ENCODE results near the gene LRP6. TPM values are rescaled to one million over a fixed set of nuclear protein-coding genes. Genes with fewer than 3 reads are reported as not detected.
A peak's percentile ranks its signal among the peaks of the same experiment; 100 is the strongest.

The LRP6 gene
- total and polyA plus RNA-seq, 4 donors: 14.7 to 76.8 (median 23.2) TPM

DNA sequence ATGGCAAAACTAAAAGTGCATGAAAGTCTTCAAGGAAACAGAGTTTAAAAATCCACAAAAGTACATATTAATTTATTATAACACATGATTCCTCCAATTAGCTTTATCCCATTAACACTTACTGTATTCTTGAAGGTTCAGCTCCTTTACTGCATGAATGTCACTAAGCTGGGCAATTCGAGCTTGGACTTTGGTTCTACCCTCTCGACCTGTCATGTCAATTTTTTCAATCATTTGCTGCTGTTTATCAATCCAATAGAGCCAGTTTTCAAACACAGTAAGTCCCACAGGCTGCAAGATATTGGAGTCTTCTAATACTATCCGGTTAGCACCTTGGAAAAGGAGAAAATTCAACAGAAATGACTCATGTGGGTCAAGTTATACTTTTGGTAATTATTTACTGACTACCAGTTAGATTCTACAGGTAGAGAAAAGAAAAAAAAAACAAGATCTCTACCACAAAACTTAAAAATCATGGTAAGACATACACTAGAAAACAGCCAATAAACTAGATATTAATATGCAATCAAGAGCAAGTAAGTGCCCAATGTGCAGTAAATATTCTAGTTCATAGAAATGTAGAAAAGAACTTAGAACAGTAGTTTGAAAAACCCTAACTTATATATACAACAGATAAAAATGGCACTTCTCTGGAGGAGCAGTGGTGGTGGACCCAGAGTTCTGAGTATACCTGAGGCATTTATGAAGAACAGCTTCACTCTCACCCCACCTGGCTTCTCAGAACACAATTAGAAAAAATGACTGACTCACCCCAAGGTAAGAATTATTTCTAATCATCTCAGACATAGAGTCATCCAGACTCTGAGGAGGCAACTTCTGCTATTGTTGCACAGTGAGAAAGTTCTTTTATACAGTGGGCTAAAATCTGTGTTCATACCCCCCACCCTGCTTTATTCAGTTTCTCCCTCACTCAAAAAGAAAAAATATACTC is 128.4 kb downstream of the LRP6 start:
- H3K4me1 ChIP-seq (ENCODE audit: control insufficient read depth in 4 of 4, insufficient read depth in 4 of 4, low read length in 3 of 4): peaks cover 0 to 10% (median 3%) of the 10 kb centered on the region in 4 donors
- TF ChIP-seq, protein P1, sequence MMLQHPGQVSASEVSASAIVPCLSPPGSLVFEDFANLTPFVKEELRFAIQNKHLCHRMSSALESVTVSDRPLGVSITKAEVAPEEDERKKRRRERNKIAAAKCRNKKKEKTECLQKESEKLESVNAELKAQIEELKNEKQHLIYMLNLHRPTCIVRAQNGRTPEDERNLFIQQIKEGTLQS (IDR thresholded peaks at IDR 0.05): no peak
- TF ChIP-seq NR2F2 (IDR thresholded peaks at IDR 0.05) (no peak), YY1 (IDR thresholded peaks at IDR 0.05) (no peak), EGR1 (IDR thresholded peaks at IDR 0.05; ENCODE audit: low read depth in 2 of 2) (no peak), HNF4G (IDR thresholded peaks at IDR 0.05) (peak; percentile 12), FOXA1 (IDR thresholded peaks at IDR 0.05) (no peak), HNF4A (conservative IDR thresholded peaks at IDR 0.05) (peak; percentile 35 to 66), RAD21 (IDR thresholded peaks at IDR 0.05) (peak in 1 of 2 donors; percentile 5)
- TF ChIP-seq, protein P2, sequence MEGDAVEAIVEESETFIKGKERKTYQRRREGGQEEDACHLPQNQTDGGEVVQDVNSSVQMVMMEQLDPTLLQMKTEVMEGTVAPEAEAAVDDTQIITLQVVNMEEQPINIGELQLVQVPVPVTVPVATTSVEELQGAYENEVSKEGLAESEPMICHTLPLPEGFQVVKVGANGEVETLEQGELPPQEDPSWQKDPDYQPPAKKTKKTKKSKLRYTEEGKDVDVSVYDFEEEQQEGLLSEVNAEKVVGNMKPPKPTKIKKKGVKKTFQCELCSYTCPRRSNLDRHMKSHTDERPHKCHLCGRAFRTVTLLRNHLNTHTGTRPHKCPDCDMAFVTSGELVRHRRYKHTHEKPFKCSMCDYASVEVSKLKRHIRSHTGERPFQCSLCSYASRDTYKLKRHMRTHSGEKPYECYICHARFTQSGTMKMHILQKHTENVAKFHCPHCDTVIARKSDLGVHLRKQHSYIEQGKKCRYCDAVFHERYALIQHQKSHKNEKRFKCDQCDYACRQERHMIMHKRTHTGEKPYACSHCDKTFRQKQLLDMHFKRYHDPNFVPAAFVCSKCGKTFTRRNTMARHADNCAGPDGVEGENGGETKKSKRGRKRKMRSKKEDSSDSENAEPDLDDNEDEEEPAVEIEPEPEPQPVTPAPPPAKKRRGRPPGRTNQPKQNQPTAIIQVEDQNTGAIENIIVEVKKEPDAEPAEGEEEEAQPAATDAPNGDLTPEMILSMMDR (IDR thresholded peaks at IDR 0.05; ENCODE audit: low read depth, low read length, missing input control): no peak
- peaks cover 0 to 22% (median 8%) of the 10 kb centered on the region in 4 donors for H3K36me3 ChIP-seq (ENCODE audit: control insufficient read depth in 4 of 4, insufficient read depth in 3 of 4, low read depth in 1 of 4, low read length in 3 of 4)
- H3K27ac ChIP-seq (ENCODE audit: low read depth in 1 of 2, low read length in 2 of 2): no peak overlapping the region
- no peak for DNase-seq (ENCODE audit: low spot score)
- no peak overlapping the region for H3K4me3 ChIP-seq (ENCODE audit: low read depth in 1 of 3, low read length in 3 of 3)
- no peaks in the 10 kb centered on the region for H3K27me3 ChIP-seq (ENCODE audit: control insufficient read depth in 4 of 4, insufficient read depth in 4 of 4, low read length in 3 of 4)
- WGBS: 53% methylated on average over 3 of the region's 3 CpGs
- no peaks in the 10 kb centered on the region for H3K9me3 ChIP-seq (ENCODE audit: control insufficient read depth in 4 of 4, low read length in 3 of 4)
- no peak overlapping the region for H3K9ac ChIP-seq (ENCODE audit: low read depth in 1 of 2, low read length in 2 of 2)

DNA sequence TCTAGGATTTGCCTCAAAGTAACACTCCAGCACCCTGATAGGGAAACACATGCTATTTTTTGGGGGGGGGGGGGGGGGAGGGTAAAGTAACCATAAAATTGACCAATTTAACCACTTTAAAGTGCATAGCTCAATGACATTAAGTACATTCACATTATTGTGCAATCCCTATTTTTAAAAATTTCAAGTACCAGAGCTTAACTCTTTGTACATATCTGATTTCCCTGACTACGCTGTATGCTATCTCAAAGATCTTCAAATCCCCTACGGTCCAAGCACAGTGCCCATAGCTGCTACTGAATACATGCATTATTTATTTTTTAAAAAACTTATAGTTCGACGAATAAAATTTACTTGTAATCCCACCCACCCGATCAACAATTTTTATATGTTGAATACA is 133.1 kb downstream of the LRP6 start:
- Histone ChIP-seq H3K27ac (ENCODE audit: low read depth in 1 of 2, low read length in 2 of 2) (no peak overlapping the region), H3K9me3 (ENCODE audit: control insufficient read depth in 4 of 4, low read length in 3 of 4) (no peaks in the 10 kb centered on the region), H3K9ac (ENCODE audit: low read depth in 1 of 2, low read length in 2 of 2) (no peak overlapping the region), H3K4me3 (ENCODE audit: low read depth in 1 of 3, low read length in 3 of 3) (no peak overlapping the region), H3K4me1 (ENCODE audit: control insufficient read depth in 4 of 4, insufficient read depth in 4 of 4, low read length in 3 of 4) (peaks cover 0 to 9% (median 1%) of the 10 kb centered on the region in 4 donors), H3K36me3 (ENCODE audit: control insufficient read depth in 4 of 4, insufficient read depth in 3 of 4, low read depth in 1 of 4, low read length in 3 of 4) (peaks cover 0 to 34% (median 15%) of the 10 kb centered on the region in 4 donors), H3K27me3 (ENCODE audit: control insufficient read depth in 4 of 4, insufficient read depth in 4 of 4, low read length in 3 of 4) (no peaks in the 10 kb centered on the region)
- no peak for DNase-seq (ENCODE audit: low spot score)
- TF ChIP-seq TAF1 (conservative IDR thresholded peaks at IDR 0.05): no peak
- TF ChIP-seq FOXA2 (IDR thresholded peaks at IDR 0.05): no peak
- WGBS: 98% methylated on average over 5 of the region's 5 CpGs

DNA sequence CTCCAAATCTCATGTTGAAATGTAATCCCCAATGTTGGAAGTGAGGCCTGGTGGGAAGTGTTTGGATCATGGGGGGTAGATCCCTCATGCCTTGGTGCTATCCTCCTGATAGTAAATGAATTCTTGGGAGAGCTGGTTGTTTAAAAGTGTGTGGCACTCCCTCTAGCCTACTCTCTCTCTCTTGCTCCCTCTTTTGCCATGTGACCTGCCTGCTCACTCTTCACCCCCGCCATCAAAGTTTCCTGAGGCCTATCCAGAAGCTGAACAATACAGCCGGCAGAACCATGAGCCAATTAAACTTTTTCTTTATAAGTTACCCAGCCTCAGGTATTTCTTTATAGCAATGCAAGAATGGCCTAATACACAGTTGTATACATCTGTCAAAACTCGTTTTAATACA is 133.6 kb downstream of the LRP6 start:
- peaks cover 0 to 4% (median 0%) of the 10 kb centered on the region in 4 donors for H3K4me1 ChIP-seq (ENCODE audit: control insufficient read depth in 4 of 4, insufficient read depth in 4 of 4, low read length in 3 of 4)
- H3K27ac ChIP-seq (ENCODE audit: low read depth in 1 of 2, low read length in 2 of 2): no peak overlapping the region
- H3K9me3 ChIP-seq (ENCODE audit: control insufficient read depth in 4 of 4, low read length in 3 of 4): no peaks in the 10 kb centered on the region
- no peak for DNase-seq (ENCODE audit: low spot score)
- WGBS: 93% methylated on average over 3 of the region's 3 CpGs
- H3K27me3 ChIP-seq (ENCODE audit: control insufficient read depth in 4 of 4, insufficient read depth in 4 of 4, low read length in 3 of 4): no peaks in the 10 kb centered on the region
- H3K36me3 ChIP-seq (ENCODE audit: control insufficient read depth in 4 of 4, insufficient read depth in 3 of 4, low read depth in 1 of 4, low read length in 3 of 4): peaks cover 0 to 32% (median 19%) of the 10 kb centered on the region in 4 donors
- H3K4me3 ChIP-seq (ENCODE audit: low read depth in 1 of 3, low read length in 3 of 3): no peak overlapping the region
- no peak overlapping the region for H3K9ac ChIP-seq (ENCODE audit: low read depth in 1 of 2, low read length in 2 of 2)
- TF ChIP-seq JUND (IDR thresholded peaks at IDR 0.05): no peak
- TF ChIP-seq, protein P1 (IDR thresholded peaks at IDR 0.05): no peak
- TF ChIP-seq EGR1 (IDR thresholded peaks at IDR 0.05; ENCODE audit: low read depth in 2 of 2): no peak
- TF ChIP-seq HNF4A (conservative IDR thresholded peaks at IDR 0.05): no peak
- TF ChIP-seq RAD21 (IDR thresholded peaks at IDR 0.05): no peak
- no peak for TF ChIP-seq FOXA2 (IDR thresholded peaks at IDR 0.05)
- no peak for TF ChIP-seq SP1 (IDR thresholded peaks at IDR 0.05)
- TF ChIP-seq YY1 (IDR thresholded peaks at IDR 0.05): no peak
- TF ChIP-seq, protein P3, sequence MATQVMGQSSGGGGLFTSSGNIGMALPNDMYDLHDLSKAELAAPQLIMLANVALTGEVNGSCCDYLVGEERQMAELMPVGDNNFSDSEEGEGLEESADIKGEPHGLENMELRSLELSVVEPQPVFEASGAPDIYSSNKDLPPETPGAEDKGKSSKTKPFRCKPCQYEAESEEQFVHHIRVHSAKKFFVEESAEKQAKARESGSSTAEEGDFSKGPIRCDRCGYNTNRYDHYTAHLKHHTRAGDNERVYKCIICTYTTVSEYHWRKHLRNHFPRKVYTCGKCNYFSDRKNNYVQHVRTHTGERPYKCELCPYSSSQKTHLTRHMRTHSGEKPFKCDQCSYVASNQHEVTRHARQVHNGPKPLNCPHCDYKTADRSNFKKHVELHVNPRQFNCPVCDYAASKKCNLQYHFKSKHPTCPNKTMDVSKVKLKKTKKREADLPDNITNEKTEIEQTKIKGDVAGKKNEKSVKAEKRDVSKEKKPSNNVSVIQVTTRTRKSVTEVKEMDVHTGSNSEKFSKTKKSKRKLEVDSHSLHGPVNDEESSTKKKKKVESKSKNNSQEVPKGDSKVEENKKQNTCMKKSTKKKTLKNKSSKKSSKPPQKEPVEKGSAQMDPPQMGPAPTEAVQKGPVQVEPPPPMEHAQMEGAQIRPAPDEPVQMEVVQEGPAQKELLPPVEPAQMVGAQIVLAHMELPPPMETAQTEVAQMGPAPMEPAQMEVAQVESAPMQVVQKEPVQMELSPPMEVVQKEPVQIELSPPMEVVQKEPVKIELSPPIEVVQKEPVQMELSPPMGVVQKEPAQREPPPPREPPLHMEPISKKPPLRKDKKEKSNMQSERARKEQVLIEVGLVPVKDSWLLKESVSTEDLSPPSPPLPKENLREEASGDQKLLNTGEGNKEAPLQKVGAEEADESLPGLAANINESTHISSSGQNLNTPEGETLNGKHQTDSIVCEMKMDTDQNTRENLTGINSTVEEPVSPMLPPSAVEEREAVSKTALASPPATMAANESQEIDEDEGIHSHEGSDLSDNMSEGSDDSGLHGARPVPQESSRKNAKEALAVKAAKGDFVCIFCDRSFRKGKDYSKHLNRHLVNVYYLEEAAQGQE (IDR thresholded peaks at IDR 0.05): no peak
- TF ChIP-seq RXRA (IDR thresholded peaks at IDR 0.05): no peak
- TF ChIP-seq NR2F2 (IDR thresholded peaks at IDR 0.05): no peak
- TF ChIP-seq, protein P4, sequence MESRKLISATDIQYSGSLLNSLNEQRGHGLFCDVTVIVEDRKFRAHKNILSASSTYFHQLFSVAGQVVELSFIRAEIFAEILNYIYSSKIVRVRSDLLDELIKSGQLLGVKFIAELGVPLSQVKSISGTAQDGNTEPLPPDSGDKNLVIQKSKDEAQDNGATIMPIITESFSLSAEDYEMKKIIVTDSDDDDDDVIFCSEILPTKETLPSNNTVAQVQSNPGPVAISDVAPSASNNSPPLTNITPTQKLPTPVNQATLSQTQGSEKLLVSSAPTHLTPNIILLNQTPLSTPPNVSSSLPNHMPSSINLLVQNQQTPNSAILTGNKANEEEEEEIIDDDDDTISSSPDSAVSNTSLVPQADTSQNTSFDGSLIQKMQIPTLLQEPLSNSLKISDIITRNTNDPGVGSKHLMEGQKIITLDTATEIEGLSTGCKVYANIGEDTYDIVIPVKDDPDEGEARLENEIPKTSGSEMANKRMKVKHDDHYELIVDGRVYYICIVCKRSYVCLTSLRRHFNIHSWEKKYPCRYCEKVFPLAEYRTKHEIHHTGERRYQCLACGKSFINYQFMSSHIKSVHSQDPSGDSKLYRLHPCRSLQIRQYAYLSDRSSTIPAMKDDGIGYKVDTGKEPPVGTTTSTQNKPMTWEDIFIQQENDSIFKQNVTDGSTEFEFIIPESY (IDR thresholded peaks at IDR 0.05): no peak
- TF ChIP-seq TAF1 (conservative IDR thresholded peaks at IDR 0.05): no peak
